ENCODE measurements around the gene PLD1. TPM values are rescaled to one million over a fixed set of nuclear protein-coding genes. Genes with fewer than 3 reads are reported as not detected.
A peak's percentile ranks its signal among the peaks of the same experiment; 100 is the strongest.
"Not testable (repeated sequence)": the region's sequence is repeated elsewhere in the genome, so short reads cannot be mapped to it uniquely, and the experiment has no call there.

PLD1 gene
- total RNA-seq, 4 donors from 2014 or later: 49.0 to 66.0 (median 55.1) TPM

GRCh38 chr3:171566803-171567422 lies 243.4 kb downstream of the PLD1 start:
- H3K36me3 ChIP-seq: no peaks in the 10 kb centered on the region
- H3K4me1 ChIP-seq: no peaks in the 10 kb centered on the region
- DNase-seq (ENCODE audit: low spot score in 2 of 2): no peak
- no peaks in the 10 kb centered on the region for H3K27me3 ChIP-seq
- WGBS: 5% methylated on average over 4 of the region's 4 CpGs
- TF ChIP-seq CTCF (IDR thresholded peaks at IDR 0.05) (peak; percentile 57 to 60), EP300 (IDR thresholded peaks at IDR 0.05) (no peak)
- no peak overlapping the region for H3K4me3 ChIP-seq
- H3K27ac ChIP-seq: no peak overlapping the region
- no peaks in the 10 kb centered on the region for H3K9me3 ChIP-seq

- no peaks in the 10 kb centered on the region for H3K27me3 ChIP-seq
These were observed 244.7 kb downstream of the PLD1 start for GRCh38 chr3:171565481-171566058.

DNA sequence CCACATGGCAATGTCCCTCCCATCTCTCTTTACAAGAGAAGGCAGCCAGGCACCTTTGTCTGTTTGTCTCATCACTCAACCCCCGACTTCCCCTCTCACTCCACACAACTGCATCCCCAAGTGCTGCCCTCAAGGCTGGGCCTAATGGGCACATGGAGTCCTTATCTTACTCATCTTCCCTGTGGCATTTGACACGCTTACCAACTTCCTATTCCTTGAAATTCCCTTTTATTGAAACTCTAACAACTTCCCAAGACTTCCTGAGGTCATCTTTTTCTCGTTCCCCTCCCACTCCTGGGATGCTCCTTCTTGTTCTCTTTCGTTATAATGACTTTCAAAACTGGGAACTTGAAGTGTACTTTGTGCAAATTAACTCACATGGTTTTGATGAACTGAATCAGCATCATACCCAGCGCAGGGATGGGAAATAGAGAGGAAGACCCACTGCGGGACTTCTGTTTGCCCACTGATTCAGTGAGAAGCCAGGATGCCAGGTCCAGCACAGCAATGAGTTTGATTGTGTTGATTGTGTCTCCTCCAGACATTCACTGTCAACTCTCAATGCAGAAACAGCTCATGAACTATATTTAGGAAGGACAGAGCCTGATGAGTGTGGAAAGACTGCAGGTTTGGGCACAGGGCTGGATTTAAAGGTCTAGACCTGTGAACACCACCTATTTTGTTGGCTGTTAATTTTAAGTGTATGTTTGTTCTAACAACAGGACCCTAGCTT lies 245.4 kb downstream of the PLD1 start:
- TF ChIP-seq POLR2AphosphoS5 (IDR thresholded peaks at IDR 0.05): no peak
- TF ChIP-seq EP300 (IDR thresholded peaks at IDR 0.05): no peak
- TF ChIP-seq CTCF (IDR thresholded peaks at IDR 0.05): no peak
- no peak for TF ChIP-seq POLR2A (IDR thresholded peaks at IDR 0.05)
- 73% methylated on average over 6 of the region's 6 CpGs for WGBS
- no peaks in the 10 kb centered on the region for H3K4me1 ChIP-seq
- H3K9me3 ChIP-seq: no peaks in the 10 kb centered on the region
- no peak overlapping the region for H3K4me3 ChIP-seq
- H3K27me3 ChIP-seq: no peaks in the 10 kb centered on the region
- H3K27ac ChIP-seq: no peak overlapping the region
- H3K36me3 ChIP-seq: no peaks in the 10 kb centered on the region
- DNase-seq (ENCODE audit: low spot score in 2 of 2): no peak

More at GRCh38 chr3:171565481-171566058, 244.7 kb downstream of the PLD1 start:
- no peak overlapping the region for H3K4me3 ChIP-seq
- H3K27ac ChIP-seq: no peak overlapping the region
- H3K9me3 ChIP-seq: no peaks in the 10 kb centered on the region
- 87% methylated on average over 2 of the region's 2 CpGs for WGBS
- DNase-seq (ENCODE audit: low spot score in 2 of 2): no peak
- no peaks in the 10 kb centered on the region for H3K4me1 ChIP-seq
- no peaks in the 10 kb centered on the region for H3K36me3 ChIP-seq
- TF ChIP-seq POLR2A (IDR thresholded peaks at IDR 0.05) (no peak), POLR2AphosphoS5 (IDR thresholded peaks at IDR 0.05) (no peak), EP300 (IDR thresholded peaks at IDR 0.05) (no peak), CTCF (IDR thresholded peaks at IDR 0.05) (no peak)

DNA sequence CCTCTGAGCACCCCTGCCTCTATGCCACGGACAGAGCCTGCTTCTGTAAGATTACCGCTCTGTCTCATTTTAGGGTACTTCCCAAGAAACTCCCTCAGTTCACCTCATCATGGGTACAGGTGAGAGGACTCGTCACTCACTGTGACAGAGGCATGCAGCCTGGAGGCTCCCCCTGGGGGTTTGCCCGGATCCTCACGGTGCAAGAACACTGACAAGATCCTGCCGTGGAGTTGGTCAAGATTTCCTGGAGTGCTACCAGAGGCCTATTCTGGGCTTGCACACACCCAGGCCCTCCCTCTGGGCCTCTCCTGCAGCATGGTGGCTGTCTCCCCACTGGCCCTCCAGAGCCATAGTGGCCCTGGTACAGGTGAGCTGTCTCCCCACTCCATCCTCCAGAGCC lies 247.0 kb downstream of the PLD1 start:
- H3K36me3 ChIP-seq: no peaks in the 10 kb centered on the region
- H3K27ac ChIP-seq: no peak overlapping the region
- WGBS: 100% methylated on average over 2 of the region's 6 CpGs
- no peaks in the 10 kb centered on the region for H3K27me3 ChIP-seq
- no peak overlapping the region for H3K4me3 ChIP-seq
- no peak for TF ChIP-seq POLR2AphosphoS5 (IDR thresholded peaks at IDR 0.05)
- TF ChIP-seq CTCF (IDR thresholded peaks at IDR 0.05): no peak
- no peak for TF ChIP-seq POLR2A (IDR thresholded peaks at IDR 0.05)
- DNase-seq (ENCODE audit: low spot score in 2 of 2): no peak
- no peaks in the 10 kb centered on the region for H3K9me3 ChIP-seq
- no peaks in the 10 kb centered on the region for H3K4me1 ChIP-seq

- H3K27me3 ChIP-seq; DNase-seq (ENCODE audit: low spot score in 2 of 2); H3K9me3 ChIP-seq; H3K27ac ChIP-seq; H3K4me1 ChIP-seq; H3K36me3 ChIP-seq; H3K4me3 ChIP-seq: not testable (repeated sequence)
- 100% methylated on average over 1 of the region's 1 CpG for WGBS
These were observed 247.8 kb downstream of the PLD1 start for GRCh38 chr3:171562459-171562858.
